Parathyroid adenoma (tissue), 2 donors: ENCODE data around the gene GSE1.

ENCODE experiments used
- H2AFZ ChIP-seq: fragments of 300-600 bp; sonication (generic); one replicate; pipeline ENCODE4 v1.7.0; 2017; ENCODE audit warnings: antibody characterized with exemption, mild to moderate bottlenecking
- H3K27ac ChIP-seq: fragments of 300-600 bp; sonication (generic); one replicate; pipeline ENCODE4 v1.7.0; 2017
- H3K27me3 ChIP-seq: fragments of 300-600 bp; sonication (generic); one replicate; pipeline ENCODE4 v1.7.0; 2017; ENCODE audit warnings: low read length; ENCODE audit not compliant: control insufficient read depth, insufficient read depth
- H3K36me3 ChIP-seq: fragments of 300-600 bp; sonication (generic); one replicate; pipeline ENCODE4 v1.7.0; 2017; ENCODE audit warnings: low read length; ENCODE audit not compliant: control insufficient read depth, insufficient read depth
- H3K4me1 ChIP-seq: fragments of 300-600 bp; sonication (generic); one replicate; pipeline ENCODE4 v1.7.0; 2017; ENCODE audit warnings: control low read depth
- H3K4me2 ChIP-seq: fragments of 300-600 bp; sonication (generic); one replicate; pipeline ENCODE4 v1.7.0; 2017; ENCODE audit warnings: low read length
- H3K4me3 ChIP-seq: fragments of 300-600 bp; sonication (generic); one replicate; pipeline ENCODE4 v1.7.0; 2017; ENCODE audit warnings: low read depth, low read length
- H3K79me2 ChIP-seq: fragments of 300-600 bp; sonication (generic); one replicate; pipeline ENCODE4 v1.7.0; 2017; ENCODE audit warnings: control low read depth
- H3K9ac ChIP-seq: fragments of 300-600 bp; sonication (generic); one replicate; pipeline ENCODE4 v1.7.0; 2017; ENCODE audit warnings: mild to moderate bottlenecking
- H3K9me3 ChIP-seq: fragments of 300-600 bp; sonication (generic); one replicate; pipeline ENCODE4 v1.7.0; 2017; ENCODE audit warnings: low read length; ENCODE audit not compliant: control insufficient read depth
- TF ChIP-seq, protein P1 (sequence below): fragments of 300-600 bp; sonication (generic); IDR thresholded peaks from one replicate; pipeline ENCODE4 v1.7.0; 2017; ENCODE audit warnings: antibody characterized with exemption, mild to moderate bottlenecking
- donor health status: primary hyperparathyroidism.

Gene GSE1

GRCh38 chr16:85634747-85635544, 21.8 kb downstream of the GSE1 start:
- peaks cover 93% of the 10 kb centered on the region for H3K79me2 ChIP-seq
- no peak overlapping the region for H3K4me2 ChIP-seq
- H3K4me3 ChIP-seq: no peak overlapping the region
- peaks cover 15% of the 10 kb centered on the region for H3K4me1 ChIP-seq
- H3K27ac ChIP-seq: no peak overlapping the region
- H3K9ac ChIP-seq: no peak overlapping the region
- no peak overlapping the region for H2AFZ ChIP-seq
- H3K36me3 ChIP-seq: no peaks in the 10 kb centered on the region
- TF ChIP-seq, protein P1, sequence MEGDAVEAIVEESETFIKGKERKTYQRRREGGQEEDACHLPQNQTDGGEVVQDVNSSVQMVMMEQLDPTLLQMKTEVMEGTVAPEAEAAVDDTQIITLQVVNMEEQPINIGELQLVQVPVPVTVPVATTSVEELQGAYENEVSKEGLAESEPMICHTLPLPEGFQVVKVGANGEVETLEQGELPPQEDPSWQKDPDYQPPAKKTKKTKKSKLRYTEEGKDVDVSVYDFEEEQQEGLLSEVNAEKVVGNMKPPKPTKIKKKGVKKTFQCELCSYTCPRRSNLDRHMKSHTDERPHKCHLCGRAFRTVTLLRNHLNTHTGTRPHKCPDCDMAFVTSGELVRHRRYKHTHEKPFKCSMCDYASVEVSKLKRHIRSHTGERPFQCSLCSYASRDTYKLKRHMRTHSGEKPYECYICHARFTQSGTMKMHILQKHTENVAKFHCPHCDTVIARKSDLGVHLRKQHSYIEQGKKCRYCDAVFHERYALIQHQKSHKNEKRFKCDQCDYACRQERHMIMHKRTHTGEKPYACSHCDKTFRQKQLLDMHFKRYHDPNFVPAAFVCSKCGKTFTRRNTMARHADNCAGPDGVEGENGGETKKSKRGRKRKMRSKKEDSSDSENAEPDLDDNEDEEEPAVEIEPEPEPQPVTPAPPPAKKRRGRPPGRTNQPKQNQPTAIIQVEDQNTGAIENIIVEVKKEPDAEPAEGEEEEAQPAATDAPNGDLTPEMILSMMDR: no peak
- no peaks in the 10 kb centered on the region for H3K9me3 ChIP-seq
- H3K27me3 ChIP-seq: no peaks in the 10 kb centered on the region

GRCh38 chr16:85635545-85636140, 22.5 kb downstream of the GSE1 start:
- Histone ChIP-seq H3K9me3 (no peaks in the 10 kb centered on the region), H3K27me3 (no peaks in the 10 kb centered on the region), H3K9ac (no peak overlapping the region), H3K4me1 (peaks cover 15% of the 10 kb centered on the region), H3K27ac (no peak overlapping the region), H3K79me2 (peaks cover 92% of the 10 kb centered on the region), H3K4me2 (no peak overlapping the region), H3K4me3 (no peak overlapping the region), H2AFZ (no peak overlapping the region), H3K36me3 (no peaks in the 10 kb centered on the region)
- TF ChIP-seq, protein P1: no peak

DNA sequence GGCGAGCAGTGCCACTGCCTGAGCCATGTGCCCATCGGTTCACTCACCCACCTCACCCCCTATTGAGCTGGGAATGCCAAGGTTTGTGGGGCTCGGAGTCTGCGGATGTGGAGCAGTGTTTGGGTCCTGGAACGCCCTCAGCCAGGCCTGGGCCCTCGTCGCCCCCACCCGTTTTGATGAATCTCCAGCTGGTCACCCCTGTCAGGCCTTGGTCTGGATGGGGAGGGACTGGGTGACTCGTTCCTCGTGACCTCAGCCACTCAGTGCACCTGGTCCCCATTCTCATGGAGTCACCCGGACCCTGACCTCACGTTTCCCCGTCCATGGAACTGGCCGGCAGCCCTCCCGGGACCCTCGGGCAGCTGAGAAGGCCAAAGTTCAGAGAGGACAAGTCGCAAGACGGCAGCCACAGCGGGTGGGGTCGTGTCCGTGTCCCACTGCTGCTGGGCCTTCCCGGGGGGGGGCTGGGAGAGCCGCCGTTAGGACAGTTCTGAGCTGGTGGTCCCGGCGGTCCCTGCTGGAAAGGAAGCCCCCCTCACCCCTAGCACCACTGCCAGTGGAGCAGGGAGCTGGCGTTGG, 23.2 kb downstream of the GSE1 start:
- Histone ChIP-seq H3K9ac (no peak overlapping the region), H3K4me1 (peaks cover 12% of the 10 kb centered on the region), H3K27ac (no peak overlapping the region), H3K9me3 (no peaks in the 10 kb centered on the region), H3K4me2 (no peak overlapping the region), H3K36me3 (no peaks in the 10 kb centered on the region), H3K27me3 (no peaks in the 10 kb centered on the region), H3K4me3 (no peak overlapping the region), H2AFZ (no peak overlapping the region), H3K79me2 (peaks cover 91% of the 10 kb centered on the region)
- TF ChIP-seq, protein P1: no peak

- Histone ChIP-seq H3K27me3 (no peaks in the 10 kb centered on the region), H3K36me3 (no peaks in the 10 kb centered on the region), H3K4me3 (no peak overlapping the region), H3K79me2 (peaks cover 86% of the 10 kb centered on the region), H3K27ac (no peak overlapping the region), H3K9me3 (no peaks in the 10 kb centered on the region), H2AFZ (no peak overlapping the region), H3K4me2 (no peak overlapping the region), H3K9ac (no peak overlapping the region), H3K4me1 (peaks cover 3% of the 10 kb centered on the region)
- TF ChIP-seq, protein P1: no peak
These were observed 24.1 kb downstream of the GSE1 start for GRCh38 chr16:85637061-85637807.
